IMR-90 (cell line): ENCODE measurements around the gene ADPRHL1.

Experiments used
- CEBPB ChIP-seq: IDR thresholded peaks from 2 replicates; pipeline ENCODE4 v1.6.1; 2012; ENCODE audit warnings: low read depth, low read length, improper control_type of control experiment
- CHD1 ChIP-seq: IDR thresholded peaks from 2 replicates; pipeline ENCODE4 v1.6.1; 2012; ENCODE audit warnings: low read depth, low read length, improper control_type of control experiment
- CTCF ChIP-seq: conservative IDR thresholded peaks from 2 replicates; pipeline ENCODE4 v1.5.1; 2012; ENCODE audit warnings: mild to moderate bottlenecking, low read depth, low read length, improper control_type of control experiment
- ELK1 ChIP-seq: fragments of 150-350 bp; IDR thresholded peaks from 2 replicates; pipeline ENCODE4 v1.6.1; 2016; ENCODE audit warnings: low read depth, mild to moderate bottlenecking, low read length, moderate library complexity, borderline replicate concordance
- MAFK ChIP-seq: IDR thresholded peaks from 2 replicates; pipeline ENCODE4 v1.6.1; 2012; ENCODE audit warnings: low read depth, low read length, improper control_type of control experiment
- POLR2A ChIP-seq: IDR thresholded peaks from 2 replicates; pipeline ENCODE4 v1.6.1; 2012; ENCODE audit warnings: mild to moderate bottlenecking, low read depth, low read length
- RAD21 ChIP-seq: IDR thresholded peaks from 2 replicates; pipeline ENCODE4 v1.6.1; 2012; ENCODE audit warnings: low read length, improper control_type of control experiment
- RCOR1 ChIP-seq: IDR thresholded peaks from 2 replicates; pipeline ENCODE4 v1.6.1; 2012; ENCODE audit warnings: mild to moderate bottlenecking, low read length, improper control_type of control experiment; ENCODE audit not compliant: insufficient replicate concordance
- RFX5 ChIP-seq: IDR thresholded peaks from 2 replicates; pipeline ENCODE4 v1.8.0; 2012; ENCODE audit warnings: low read depth, mild to moderate bottlenecking, low read length, moderate library complexity
- SMC3 ChIP-seq: fragments of 150-350 bp; IDR thresholded peaks from 2 replicates; pipeline ENCODE4 v1.6.1; 2016; ENCODE audit warnings: low read depth, mild to moderate bottlenecking, antibody characterized with exemption, low read length, moderate library complexity
- USF2 ChIP-seq: fragments of 150-350 bp; IDR thresholded peaks from 2 replicates; pipeline ENCODE4 v1.6.1; 2017; ENCODE audit warnings: mild to moderate bottlenecking, antibody characterized with exemption, low read length, low read depth

- TF ChIP-seq RFX5 = no peak
- TF ChIP-seq CTCF = no peak
- no peak for TF ChIP-seq POLR2A
- no peak for TF ChIP-seq RAD21
- TF ChIP-seq ELK1 = no peak
- TF ChIP-seq SMC3 = no peak
- TF ChIP-seq CHD1 = no peak
- no peak for TF ChIP-seq RCOR1
- TF ChIP-seq CEBPB = no peak
- TF ChIP-seq USF2 = no peak
- TF ChIP-seq MAFK = no peak
Measured at GRCh38 chr13:113479179-113479578, 25.9 kb upstream of the ADPRHL1 start.
